ENCODE results near the gene CTNNA2. TPM values are rescaled to one million over a fixed set of nuclear protein-coding genes. Genes with fewer than 3 reads are reported as not detected.

The CTNNA2 gene
- total and polyA plus RNA-seq, 8 donors, result 0.28 to 5.7 (median 0.44) TPM; not detected in 4

DNA sequence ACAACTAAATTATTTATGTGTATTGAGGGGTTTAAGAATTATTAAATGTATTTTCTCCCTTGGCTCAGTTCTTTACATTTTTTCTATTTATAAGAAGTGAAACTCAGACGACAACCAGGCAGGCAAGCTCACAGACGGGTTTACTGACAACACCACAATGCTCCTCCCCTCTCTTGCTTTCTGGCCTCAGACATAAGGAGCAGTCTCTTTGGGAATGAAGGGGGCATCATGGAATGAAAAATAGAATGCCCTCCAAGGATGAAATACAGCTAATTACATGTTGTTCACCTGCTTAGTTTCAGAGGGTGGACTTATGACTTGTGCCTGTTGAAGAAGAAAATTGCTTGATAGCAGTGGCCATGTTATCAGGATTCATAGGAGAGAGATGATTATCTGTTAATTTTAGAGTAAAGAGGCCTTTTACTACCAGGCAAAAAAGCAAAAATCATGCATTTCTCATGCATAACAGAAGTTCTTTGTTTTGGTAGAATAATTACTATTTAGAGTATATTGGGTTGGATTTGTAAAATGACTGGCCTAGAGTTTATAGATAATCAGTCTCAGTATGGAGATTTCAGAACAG lies 963.8 kb downstream of the CTNNA2 start:
- intact Hi-C loops (cut with DNase I; ENCODE audit: low total_unique reads), result no loop called here
- no peaks in the 10 kb centered on the region for H3K4me1 ChIP-seq
- DNase-seq, result no peak
- no peaks in the 10 kb centered on the region for H3K9me3 ChIP-seq
- no peak for TF ChIP-seq POLR2AphosphoS5 (IDR thresholded peaks at IDR 0.05)
- TF ChIP-seq POLR2A (IDR thresholded peaks at IDR 0.05), result no peak
- no peak for TF ChIP-seq EP300 (IDR thresholded peaks at IDR 0.05)
- TF ChIP-seq, protein P1, sequence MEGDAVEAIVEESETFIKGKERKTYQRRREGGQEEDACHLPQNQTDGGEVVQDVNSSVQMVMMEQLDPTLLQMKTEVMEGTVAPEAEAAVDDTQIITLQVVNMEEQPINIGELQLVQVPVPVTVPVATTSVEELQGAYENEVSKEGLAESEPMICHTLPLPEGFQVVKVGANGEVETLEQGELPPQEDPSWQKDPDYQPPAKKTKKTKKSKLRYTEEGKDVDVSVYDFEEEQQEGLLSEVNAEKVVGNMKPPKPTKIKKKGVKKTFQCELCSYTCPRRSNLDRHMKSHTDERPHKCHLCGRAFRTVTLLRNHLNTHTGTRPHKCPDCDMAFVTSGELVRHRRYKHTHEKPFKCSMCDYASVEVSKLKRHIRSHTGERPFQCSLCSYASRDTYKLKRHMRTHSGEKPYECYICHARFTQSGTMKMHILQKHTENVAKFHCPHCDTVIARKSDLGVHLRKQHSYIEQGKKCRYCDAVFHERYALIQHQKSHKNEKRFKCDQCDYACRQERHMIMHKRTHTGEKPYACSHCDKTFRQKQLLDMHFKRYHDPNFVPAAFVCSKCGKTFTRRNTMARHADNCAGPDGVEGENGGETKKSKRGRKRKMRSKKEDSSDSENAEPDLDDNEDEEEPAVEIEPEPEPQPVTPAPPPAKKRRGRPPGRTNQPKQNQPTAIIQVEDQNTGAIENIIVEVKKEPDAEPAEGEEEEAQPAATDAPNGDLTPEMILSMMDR (IDR thresholded peaks at IDR 0.05), result no peak
- no peaks in the 10 kb centered on the region for H3K27me3 ChIP-seq
- 46 to 62% (median 48%) methylated on average over 2 of the region's 2 CpGs for WGBS, 5 donors
- H3K27ac ChIP-seq, result no peak overlapping the region
- no peak overlapping the region for H3K4me3 ChIP-seq
- H3K36me3 ChIP-seq, result no peaks in the 10 kb centered on the region

DNA sequence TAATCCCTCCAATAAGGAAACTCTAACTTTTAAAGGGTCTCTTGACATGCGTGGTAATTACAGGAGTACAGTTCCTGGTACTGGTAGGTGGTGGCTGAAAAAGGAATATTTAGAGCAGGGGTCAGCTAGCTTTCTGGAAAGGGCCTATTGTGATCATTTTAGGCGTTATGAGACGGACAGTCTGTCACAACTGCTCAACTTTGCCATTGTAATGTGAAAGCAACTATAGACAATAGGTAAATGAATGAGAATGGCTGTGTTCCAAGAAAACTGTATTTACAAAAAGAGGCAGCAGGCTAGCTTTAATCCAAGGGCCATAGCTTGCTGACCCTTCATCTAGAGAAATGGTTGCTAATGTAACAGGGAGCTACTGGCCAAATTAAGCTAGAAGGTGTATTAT lies 969.4 kb downstream of the CTNNA2 start:
- TF ChIP-seq EP300 (IDR thresholded peaks at IDR 0.05), result no peak
- TF ChIP-seq POLR2AphosphoS5 (IDR thresholded peaks at IDR 0.05), result no peak
- no peak for TF ChIP-seq POLR2A (IDR thresholded peaks at IDR 0.05)
- TF ChIP-seq, protein P1 (IDR thresholded peaks at IDR 0.05), result no peak
- Histone ChIP-seq H3K4me3 (no peak overlapping the region), H3K27me3 (no peaks in the 10 kb centered on the region), H3K27ac (no peak overlapping the region), H3K9me3 (no peaks in the 10 kb centered on the region), H3K4me1 (no peaks in the 10 kb centered on the region), H3K36me3 (no peaks in the 10 kb centered on the region)
- intact Hi-C loops (cut with DNase I; ENCODE audit: low total_unique reads), result no loop called here
- WGBS, 5 donors, result 26 to 43% (median 37%) methylated on average over 3 of the region's 3 CpGs
- no peak for DNase-seq

DNA sequence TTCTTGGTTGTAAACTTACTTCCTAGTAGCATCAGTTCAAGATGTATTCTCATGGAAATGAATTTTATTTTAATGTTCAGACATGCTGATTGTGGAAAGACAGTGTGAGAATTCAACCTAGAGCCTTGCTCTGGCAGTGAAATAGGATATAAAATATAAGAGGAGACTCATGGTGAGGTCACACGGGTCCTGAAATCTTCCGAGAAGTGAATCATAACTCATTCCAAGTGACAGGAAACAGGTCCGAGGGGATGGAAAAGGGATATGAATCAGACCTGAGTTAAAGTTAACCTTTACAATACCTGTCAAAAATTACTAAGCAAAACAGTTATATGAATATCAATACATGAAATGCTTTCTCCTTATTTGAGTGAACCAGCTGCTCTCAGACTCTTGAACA lies 976.9 kb downstream of the CTNNA2 start:
- Histone ChIP-seq H3K4me1 (no peaks in the 10 kb centered on the region), H3K27ac (no peak overlapping the region), H3K4me3 (no peak overlapping the region), H3K36me3 (no peaks in the 10 kb centered on the region), H3K9me3 (no peaks in the 10 kb centered on the region), H3K27me3 (no peaks in the 10 kb centered on the region)
- TF ChIP-seq, protein P1 (IDR thresholded peaks at IDR 0.05), result no peak
- no peak for TF ChIP-seq POLR2AphosphoS5 (IDR thresholded peaks at IDR 0.05)
- no peak for TF ChIP-seq POLR2A (IDR thresholded peaks at IDR 0.05)
- TF ChIP-seq EP300 (IDR thresholded peaks at IDR 0.05), result no peak
- intact Hi-C loops (cut with DNase I; ENCODE audit: low total_unique reads), result no loop called here
- WGBS, 5 donors, result 49 to 79% (median 53%) methylated on average over 3 of the region's 3 CpGs
- DNase-seq, result no peak

DNA sequence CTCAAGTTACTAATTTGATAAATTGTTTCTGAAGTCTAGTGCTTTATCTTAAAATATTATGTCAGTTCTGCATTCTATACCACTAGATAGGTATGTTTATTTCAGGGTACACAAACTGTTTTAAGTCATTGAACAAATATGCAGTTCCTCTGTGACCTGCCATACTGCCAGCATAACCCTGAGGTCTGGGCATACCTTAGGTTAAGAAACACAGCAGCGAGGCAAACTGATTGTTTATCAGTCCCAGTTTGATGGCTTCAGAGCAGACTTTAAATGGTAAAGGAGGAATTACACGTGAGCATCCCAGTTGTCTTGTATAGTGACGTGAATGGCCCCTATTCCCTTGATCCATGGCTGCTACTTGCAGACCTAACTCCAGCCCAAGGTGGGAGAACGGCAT lies 978.1 kb downstream of the CTNNA2 start:
- no peak for DNase-seq
- no peaks in the 10 kb centered on the region for H3K27me3 ChIP-seq
- no peak overlapping the region for H3K27ac ChIP-seq
- TF ChIP-seq POLR2AphosphoS5 (IDR thresholded peaks at IDR 0.05), result no peak
- no peak for TF ChIP-seq POLR2A (IDR thresholded peaks at IDR 0.05)
- TF ChIP-seq, protein P1 (IDR thresholded peaks at IDR 0.05), result no peak
- TF ChIP-seq EP300 (IDR thresholded peaks at IDR 0.05), result no peak
- intact Hi-C loops (cut with DNase I; ENCODE audit: low total_unique reads), result no loop called here
- no peaks in the 10 kb centered on the region for H3K36me3 ChIP-seq
- no peaks in the 10 kb centered on the region for H3K4me1 ChIP-seq
- H3K9me3 ChIP-seq, result no peaks in the 10 kb centered on the region
- H3K4me3 ChIP-seq, result no peak overlapping the region
- 46 to 73% (median 69%) methylated on average over 4 of the region's 4 CpGs for WGBS, 5 donors
